HG03025 (cell line): Measurements from ENCODE around the gene PCNT.
"Not testable (repeated sequence)": the region's sequence is repeated elsewhere in the genome, so short reads cannot be mapped to it uniquely, and the experiment has no call there.

Experiments
- ATAC-seq: cut with Tn5 transposase; IDR thresholded peaks from one replicate; pipeline ENCODE4 v1.9.1; 2021; ENCODE audit warnings: mild to moderate bottlenecking, moderate library complexity; ENCODE audit not compliant: unreplicated experiment, low FRiP score

Gene PCNT

DNA sequence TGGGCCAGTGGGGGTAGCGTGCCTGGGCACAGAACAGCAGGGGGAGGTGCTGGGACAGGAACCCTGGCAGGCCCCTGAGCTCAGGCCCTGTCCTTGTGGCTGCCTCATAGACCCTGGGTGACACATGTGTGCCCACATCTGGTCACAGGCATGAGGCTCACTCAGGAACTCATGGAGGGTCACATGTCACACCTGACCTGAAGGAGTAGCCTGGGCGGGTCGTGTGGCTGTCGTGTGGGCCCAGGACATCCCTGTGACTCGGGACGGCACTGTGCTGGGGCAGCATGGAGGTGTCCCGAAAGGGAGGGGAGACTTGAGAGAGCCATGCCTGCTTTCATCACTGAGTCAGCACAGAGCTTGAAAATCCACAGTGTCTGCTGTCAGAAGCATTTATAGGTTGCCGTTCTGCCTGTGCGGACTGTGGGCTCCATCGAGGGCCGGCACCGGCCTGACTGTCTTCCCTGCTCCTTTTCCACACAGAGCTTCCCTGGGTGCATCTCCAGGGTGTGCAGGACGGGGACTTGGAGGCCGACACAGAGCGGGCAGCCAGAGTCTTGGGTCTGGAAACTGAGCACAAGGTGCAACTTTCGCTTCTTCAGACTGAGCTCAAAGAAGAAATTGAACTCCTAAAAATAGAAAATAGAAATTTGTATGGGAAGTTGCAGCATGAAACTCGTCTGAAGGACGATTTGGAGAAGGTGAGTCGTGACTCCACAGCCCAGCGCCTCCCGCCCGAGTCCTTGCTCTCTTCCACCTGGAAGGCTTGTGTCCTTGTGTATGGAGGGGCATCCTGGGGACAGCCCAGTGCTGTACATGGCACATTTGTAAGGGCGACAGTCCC, 32.8 kb downstream of the PCNT start:
- no peak for ATAC-seq

DNA sequence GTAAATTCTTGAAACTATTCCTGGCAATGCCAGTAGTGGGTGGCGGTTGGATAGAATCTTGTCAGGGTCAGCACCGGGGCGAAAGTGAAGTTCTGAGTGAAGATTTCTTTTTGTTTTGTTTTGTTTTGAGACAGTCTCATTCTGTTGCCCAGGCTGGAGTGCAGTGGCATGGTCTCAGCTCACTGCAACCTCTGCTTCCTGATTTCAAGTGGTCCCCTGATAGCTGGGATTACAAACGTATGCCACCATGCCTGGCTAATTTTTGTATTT, 33.3 kb downstream of the PCNT start:
- ATAC-seq: no peak

DNA sequence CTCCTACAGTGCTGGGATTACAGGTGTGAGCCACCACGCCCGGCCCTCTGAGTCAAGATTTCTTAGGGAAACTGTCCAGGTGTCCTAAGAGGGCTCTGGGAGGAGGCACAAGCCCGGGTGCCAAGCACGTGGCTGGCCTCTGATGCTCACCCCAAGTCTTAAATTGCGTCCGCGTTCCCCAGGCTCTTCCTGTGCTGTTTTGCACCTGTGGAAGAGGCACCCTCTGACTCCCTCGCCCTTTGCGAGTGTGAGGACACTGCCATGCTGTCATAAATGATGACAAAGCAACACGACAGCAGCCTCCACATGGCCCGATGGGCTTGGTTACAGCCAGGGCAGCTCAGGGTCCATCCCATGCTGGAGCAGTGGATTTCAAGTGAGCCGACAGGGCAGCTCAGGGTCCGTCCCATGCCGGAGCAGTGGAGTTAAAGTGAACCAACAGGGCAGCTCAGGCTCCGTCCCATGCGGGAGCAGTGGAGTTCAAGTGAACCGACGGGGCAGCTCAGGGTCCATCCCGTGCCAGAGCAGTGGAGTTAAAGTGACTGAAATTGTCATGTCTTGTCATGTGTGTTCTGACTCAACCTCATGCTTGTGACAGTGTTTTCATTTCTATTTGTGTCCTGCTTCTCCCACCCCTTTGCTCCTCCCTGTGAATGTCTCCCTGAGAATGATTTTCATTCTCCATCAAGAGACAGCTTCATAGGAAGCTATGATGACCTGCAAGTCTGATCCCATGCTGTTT, 33.9 kb downstream of the PCNT start:
- ATAC-seq: no peak

DNA sequence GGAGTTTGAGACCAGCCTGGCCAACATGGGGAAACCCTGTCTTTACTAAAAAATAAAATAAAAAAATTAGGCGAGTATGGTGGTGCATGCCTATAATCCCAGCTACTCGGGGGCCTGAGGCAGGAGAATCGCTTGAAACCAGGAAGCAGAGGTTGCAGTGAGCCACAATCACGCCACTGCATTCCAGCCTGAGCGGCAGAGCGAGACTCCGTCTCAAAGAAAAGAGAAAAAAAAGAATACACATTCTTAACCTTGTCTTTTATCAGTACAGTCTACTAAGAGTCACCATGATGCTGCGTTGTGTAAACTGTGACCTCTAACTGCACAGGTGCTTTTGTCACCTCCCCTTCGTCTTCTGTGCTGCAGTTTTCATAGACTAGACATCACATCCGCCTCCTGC, 37.2 kb downstream of the PCNT start:
- ATAC-seq: no peak

DNA sequence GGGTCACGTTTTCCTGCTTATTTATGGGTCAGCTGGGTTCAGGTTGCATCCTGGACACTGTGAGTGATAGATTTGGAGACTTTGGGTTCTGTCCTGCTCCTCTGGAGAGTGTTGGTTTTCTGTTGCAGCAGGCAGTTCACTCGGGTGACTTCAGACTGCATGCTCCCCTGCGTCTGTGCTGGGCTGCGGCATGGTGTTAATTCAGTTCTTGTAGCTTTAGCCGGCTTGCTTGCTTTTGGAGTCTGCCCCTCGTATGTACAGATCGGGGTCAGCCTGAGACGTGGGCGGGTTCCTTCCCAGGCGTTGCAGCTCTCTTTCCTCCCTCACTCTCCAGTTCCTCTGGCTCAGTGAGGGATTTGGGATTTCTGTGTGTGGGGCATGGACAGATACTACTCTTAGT, 38.0 kb downstream of the PCNT start:
- no peak for ATAC-seq

DNA sequence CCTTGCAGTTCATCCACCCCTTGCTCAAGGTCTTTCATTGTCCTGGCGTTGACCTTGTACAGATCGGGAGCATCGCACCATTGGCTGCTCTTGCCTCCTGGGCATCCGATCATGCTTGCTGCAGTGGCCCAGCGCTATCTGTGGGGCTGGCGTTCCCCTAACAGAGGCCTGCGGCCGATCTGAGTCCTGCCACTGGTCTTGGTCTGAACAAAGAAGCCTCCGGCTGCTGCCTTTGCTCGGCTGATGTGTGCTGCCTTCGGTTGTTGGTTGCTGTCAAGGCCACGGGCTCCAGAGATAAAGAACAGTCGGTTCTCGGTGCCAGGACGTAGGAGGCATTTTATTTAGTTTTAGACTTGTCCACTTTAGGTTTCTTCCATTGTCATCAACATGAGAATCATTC, 39.0 kb downstream of the PCNT start:
- no peak for ATAC-seq

DNA sequence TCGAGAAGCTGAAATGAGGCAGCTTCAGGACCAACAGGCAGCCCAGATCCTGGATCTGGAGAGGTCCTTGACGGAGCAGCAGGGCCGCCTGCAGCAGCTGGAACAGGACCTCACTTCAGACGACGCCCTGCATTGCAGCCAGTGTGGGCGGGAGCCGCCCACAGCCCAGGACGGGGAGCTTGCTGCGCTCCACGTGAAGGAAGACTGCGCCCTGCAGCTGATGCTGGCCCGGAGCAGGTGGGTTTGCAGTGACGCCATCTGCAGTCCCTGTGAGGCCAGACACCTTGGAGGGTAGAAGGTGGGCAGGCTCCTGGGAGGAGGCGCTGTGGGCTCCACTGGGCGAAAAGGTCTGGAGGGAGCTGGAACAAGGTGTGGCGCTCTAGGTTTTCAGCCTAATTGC, 39.7 kb downstream of the PCNT start:
- no peak for ATAC-seq

DNA sequence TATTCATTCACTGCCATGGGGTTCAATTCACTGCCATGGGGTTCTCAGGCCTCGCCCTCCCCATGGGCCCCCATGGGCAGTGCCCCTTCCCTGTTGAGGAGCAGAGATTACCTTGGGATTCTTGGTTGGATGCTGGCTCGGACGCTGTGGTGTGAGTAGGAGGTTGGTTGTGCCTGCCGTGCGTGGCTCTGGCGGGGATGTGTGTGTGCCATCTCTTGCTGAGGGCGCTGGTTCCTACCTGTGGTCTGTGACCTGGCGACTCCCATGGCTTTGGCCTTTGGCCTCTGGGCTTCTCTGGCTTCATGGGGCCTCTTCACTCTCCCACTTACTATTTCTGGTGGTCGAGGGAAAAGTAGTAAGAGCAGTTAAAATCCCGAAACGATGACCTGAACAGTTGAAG, 42.1 kb downstream of the PCNT start:
- ATAC-seq: no peak

DNA sequence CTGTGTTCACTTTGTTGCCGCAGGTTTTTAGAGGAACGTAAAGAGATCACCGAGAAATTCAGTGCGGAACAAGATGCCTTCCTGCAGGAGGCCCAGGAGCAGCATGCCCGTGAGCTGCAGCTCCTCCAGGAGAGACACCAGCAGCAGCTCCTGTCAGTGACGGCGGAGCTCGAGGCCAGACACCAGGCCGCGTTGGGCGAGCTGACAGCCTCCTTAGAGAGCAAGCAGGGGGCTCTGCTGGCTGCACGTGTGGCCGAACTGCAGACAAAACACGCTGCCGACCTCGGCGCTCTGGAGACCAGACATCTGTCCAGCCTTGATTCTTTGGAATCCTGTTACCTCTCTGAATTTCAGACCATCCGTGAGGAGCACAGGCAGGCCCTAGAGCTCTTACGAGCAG, 42.6 kb downstream of the PCNT start:
- ATAC-seq: no peak

DNA sequence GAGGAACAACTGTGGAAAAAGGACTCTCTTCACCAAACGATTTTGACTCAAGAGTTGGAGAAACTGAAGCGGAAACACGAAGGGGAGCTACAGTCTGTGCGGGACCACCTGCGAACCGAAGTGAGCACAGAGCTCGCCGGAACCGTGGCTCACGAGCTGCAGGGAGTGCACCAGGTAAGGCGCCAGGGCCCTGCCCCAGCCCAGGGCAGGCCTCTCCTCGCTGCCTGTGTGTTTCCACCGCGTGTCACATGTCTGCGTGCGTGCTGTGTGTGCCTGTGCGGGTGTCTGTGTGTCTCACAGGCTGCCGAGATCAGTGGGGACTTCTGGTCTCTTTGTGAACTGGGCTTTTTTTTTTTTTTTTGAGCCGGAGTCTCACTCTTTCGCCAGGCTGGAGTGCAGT, 43.0 kb downstream of the PCNT start:
- ATAC-seq: no peak

DNA sequence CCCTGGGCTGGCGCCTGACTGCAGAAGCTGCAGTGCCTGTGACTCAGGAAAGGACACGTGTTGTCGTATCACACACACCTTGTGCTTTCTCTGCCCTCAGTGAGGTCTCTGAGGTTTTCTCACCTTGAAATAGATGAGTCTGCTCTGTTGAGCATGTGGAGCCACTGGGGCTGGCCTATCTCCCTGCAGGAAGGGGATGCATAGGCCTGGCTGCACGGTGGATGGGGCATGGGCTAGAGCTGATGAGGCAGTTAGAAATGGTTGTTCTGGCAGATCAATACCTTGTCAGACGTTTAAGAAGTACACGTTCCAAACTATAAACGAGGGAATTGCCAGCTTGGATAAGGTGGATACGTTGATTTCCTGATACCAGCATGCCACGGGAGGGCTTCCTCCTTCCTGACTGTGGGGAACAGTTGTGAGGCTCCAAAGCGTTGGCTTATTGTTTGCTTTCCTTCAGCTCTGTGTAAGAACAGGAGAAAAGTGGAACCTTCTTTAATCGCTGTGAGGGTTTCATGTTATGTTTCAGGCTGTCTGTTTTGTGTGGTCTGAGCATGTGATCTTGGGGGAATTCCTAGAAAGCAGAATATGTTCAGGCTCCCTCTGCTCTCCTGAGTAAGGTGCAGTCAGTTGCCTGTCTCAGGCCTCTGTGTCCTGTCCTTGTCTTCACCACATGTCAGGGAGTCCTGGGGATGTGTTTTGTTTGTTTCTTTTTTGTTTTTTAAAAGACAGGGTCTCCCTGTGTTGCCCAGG, 44.8 kb downstream of the PCNT start:
- ATAC-seq: peak; percentile 45

DNA sequence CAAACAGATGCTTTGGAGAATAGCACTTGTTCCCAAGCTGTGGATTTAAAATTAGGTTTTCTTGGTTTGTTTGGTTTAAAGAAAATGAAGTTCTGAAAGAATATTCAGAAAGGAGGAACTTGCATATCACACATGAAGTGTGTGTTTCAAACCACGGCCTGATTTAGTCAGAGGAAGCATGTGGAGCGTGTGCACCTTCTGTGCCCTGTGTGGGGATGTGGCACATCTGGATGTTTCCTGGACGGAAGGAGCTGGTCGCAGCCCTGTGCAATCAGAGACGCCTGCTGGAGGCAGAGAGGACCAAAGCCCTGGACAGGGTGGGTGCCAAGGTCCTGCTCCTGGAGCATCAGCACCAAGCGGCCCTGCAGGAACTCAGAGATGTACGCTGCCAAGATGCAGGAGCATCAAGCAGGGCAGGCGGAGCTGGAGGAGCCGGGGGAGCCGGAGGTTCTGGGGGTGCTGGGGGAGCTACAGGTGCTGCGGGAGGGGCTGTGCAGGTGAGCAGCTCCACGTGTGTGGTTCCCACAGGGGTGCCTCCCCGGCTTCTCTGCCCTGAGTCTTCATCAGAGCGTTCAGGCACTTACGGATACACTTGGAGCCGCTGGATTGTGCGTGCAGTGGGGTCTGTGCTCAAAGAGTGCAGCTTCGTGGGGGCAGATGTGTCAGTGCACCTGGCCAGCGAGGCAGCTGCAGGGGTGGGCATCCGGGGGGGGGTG, 45.7 kb downstream of the PCNT start:
- no peak for ATAC-seq

DNA sequence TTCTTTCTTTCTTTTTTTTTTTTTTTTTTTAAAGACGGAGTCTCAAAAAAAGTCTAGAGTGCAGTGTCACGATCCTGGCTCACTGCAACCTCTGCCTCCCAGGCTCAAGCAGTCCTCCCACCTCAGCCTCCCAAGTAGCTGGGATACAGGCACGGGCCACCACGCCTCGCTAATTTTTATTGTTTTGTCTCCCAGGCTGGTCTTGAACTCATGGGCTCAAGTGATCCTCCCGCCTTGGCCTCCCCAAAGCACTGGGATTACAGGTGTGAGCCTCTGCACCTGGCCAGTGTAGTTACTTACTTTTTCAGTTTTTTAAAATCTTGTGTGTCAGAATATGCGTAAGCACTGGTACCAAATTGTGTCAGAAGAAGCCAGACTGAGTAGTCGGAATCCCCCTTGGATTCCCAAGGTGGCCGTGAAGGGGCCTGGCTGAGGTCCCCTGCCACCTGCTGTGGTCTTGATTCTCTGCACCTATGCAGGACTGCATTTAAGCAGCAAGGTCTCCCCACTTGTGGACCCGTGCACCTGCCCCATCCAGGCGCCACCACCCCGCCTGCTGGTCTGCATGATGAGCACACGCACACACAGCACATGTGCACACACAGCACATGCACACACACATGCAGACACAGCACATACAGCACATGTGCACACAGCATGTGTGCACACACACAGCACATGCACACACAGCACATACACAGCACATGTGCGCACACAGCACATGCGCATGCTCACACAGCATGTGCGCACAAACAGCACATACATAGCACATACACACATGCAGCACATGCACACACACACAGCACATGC, 47.5 kb downstream of the PCNT start:
- ATAC-seq: no peak

DNA sequence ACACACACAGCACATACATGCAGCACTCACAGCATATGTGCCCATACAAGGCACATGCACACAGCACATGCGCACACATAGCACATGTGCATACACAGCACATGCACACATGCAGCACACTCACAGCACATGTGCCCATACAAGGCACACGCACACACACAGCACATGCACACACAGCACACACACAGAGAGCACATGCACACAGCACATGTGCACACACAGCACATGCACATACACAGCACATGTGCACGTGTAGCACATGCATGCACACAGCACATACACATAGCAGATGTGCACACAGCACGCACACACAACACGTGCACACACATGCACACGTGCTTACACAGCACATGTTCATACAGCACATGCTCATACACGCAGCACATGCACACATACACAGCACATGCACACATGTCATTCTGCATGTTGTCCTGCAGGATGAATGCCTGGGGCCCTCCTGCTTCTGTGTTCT, 48.1 kb downstream of the PCNT start:
- no peak for ATAC-seq

DNA sequence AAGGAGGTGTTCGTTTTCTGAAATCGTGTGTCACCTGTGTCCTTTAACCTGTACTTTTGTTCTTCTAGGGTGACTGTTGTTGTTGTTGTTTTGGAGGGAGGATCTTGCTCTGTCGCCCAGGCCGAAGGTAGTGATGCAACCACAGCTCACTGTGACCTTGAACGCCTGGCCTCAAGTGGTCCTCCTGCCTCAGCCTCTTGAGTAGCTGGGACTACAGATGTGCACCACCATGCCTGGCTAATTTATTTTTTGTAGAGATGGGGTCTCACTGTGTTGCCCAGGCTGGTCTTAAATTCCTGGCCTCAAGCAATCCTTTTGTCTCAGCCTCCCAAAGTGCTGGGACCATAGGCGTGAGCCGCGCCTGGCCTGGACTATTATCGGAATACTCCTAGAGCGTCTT, 49.0 kb downstream of the PCNT start:
- ATAC-seq: not testable (repeated sequence)

DNA sequence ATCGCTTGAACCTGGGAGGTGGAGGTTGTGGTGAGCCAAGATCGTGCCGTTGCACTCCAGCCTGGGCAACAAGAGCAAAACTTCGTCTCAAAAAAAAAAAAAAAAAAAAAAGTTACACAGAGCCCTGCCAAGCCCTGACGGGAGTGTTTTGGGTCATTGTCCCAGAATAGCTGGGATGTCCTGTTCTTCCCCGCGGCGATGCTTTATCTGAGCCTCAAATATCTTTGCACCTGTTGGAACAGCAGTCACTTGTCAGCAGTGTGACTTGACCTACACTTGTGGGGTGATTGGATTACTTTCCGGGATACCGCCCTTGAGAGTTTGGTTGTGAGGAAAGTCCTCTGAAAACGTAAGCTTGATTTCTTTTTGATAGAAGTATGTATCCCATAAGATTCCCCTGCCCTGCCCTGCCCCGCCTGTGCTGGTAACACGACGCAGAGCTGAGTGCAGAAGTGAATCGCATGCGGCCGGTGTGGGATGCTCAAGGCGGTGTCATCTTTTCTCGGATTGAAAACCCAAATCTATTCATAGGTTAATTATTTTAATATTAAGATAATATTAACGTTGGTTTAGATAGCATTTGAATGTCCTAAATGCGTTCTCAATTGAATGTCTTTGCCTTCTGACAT, 50.9 kb downstream of the PCNT start:
- ATAC-seq: no peak

DNA sequence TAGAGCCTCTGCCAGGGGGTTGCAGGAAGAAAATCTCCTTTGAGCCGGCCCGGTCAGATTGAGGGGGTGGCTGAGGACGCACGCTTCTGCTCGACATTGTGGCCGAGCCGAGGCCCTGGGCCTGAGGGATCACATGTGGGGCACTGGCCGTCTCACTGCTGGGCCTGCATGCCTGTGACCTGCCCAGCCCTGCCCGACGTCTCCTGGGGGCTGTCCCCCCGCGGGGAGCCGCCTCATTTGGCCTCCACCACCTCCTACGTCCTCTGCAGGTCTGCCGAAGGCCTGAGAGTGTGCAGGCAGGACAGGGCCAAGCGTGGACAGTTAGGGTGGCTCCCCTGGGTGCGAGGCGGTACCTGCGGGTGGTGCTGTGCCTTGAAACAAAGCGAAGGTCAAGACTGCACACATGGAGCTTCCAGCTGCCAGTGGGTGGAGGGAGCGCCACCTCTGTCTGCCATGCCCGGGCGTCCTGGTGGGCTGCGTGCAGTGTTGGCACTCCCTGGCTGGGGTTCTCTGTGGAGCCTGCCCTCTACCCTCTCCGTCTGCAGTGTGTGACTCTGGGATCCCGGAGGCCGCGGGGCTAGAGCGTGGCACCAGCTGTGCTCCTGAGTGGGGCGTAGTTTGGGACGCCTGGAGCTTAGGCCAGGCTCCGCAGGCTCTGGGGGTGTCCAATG, 51.7 kb downstream of the PCNT start:
- no peak for ATAC-seq

DNA sequence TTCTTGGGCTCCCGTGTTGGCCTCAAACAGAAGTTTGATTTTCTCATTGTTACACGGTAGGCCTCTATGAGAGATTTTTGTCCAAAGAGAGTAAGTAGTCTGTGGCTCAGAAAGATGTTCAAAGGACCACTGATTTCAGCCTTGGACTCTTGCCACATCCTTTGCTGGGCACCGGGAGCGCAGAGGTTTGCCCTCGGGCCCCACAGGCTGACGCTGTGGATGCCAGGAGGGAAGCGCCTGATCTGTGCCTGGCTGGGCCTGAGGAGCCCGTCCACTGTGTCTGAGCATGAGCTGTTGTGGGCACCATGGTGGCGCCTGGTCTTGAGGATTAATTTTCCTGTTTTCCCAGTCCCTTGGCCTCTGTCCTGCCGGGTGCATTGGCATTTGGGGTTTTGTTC, 52.3 kb downstream of the PCNT start:
- no peak for ATAC-seq

DNA sequence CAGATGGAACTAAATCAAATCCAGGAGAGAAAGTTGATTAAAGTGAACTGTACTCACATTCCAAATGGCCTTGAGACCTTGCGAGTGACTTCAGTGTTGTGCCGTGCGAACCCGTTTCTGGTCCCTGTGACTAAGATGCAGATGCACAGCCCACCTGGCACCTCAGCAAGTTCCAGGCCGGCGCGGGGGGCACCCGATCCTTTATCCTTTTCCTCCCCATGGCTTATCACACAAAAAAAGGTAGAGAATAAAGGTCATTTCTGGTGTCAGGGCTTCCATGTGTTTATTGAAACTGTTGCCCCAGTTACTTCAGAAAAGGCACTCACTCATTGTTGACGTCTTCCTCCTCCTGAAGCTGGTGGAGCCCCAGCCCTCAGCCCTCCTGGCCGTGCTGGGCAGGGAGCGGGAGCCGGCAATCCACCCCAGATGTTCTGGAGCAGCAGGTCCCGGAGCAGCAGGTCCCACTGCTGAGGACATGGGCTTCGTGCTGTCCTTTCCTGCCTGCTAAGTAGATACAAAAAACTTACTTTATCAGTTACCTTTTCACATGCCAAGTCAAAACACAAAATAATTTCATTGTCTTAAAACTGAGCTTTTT, 53.0 kb downstream of the PCNT start:
- ATAC-seq: no peak
